Neural progenitor cell (in vitro differentiated cells): ENCODE results near the gene WDR45B.

ENCODE experiments used
- EZH2 ChIP-seq: fragments of 200-600 bp; sonication (generic); IDR thresholded peaks from 2 replicates; pipeline ENCODE4 v1.6.1; 2017; ENCODE audit warnings: antibody characterized with exemption, mild to moderate bottlenecking, moderate library complexity
- EZH2phosphoT487 ChIP-seq: fragments of 200-600 bp; sonication (generic); IDR thresholded peaks from 2 replicates; pipeline ENCODE4 v1.6.1; 2017; ENCODE audit warnings: antibody characterized with exemption
- TF ChIP-seq, protein P1 (sequence below): fragments of 200-600 bp; sonication (generic); IDR thresholded peaks from 2 replicates; pipeline ENCODE4 v1.5.1; 2017; ENCODE audit warnings: antibody characterized with exemption, mild to moderate bottlenecking

DNA sequence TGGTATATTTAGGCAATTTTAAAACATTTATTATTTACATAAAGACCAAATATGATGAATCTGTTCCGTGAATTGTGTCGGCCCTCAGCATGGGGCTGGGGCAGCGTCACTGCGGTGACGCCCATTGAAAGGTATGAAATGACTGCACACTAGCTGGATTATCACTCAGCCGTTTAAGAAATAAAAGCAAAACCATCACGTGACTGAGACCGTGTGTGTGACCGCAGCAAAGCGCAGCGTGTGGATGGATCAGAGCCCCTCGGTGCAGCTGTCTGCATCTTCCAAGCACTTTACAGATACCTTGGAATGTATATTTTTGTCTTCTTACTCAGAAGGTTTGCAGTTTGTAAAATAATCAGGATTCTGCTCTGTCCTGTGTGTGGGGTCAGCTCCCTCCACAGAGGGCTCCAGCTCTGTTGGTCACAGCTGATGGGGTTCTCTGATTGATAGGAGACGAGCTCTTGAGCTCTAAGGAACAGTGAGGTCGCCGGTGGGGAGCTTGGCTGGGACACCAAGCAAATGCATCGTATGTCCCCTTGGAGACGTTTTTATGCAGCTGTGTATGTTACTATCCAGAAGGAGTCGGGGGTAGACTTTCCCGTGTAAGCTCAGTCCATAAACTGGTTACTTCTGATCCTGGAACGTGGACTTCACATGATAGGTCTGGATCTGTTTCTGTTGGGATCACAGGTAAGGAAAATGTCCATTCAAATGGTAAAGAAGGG is 45.1 kb downstream of the WDR45B start:
- TF ChIP-seq, protein P1, sequence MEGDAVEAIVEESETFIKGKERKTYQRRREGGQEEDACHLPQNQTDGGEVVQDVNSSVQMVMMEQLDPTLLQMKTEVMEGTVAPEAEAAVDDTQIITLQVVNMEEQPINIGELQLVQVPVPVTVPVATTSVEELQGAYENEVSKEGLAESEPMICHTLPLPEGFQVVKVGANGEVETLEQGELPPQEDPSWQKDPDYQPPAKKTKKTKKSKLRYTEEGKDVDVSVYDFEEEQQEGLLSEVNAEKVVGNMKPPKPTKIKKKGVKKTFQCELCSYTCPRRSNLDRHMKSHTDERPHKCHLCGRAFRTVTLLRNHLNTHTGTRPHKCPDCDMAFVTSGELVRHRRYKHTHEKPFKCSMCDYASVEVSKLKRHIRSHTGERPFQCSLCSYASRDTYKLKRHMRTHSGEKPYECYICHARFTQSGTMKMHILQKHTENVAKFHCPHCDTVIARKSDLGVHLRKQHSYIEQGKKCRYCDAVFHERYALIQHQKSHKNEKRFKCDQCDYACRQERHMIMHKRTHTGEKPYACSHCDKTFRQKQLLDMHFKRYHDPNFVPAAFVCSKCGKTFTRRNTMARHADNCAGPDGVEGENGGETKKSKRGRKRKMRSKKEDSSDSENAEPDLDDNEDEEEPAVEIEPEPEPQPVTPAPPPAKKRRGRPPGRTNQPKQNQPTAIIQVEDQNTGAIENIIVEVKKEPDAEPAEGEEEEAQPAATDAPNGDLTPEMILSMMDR: no peak
- no peak for TF ChIP-seq EZH2phosphoT487
- no peak for TF ChIP-seq EZH2
